ENCODE measurements around the gene PI4K2A.
"Not testable (repeated sequence)": the region's sequence is repeated elsewhere in the genome, so short reads cannot be mapped to it uniquely, and the experiment has no call there.

The PI4K2A gene

GRCh38 chr10:97673736-97674525 lies 33.5 kb downstream of the PI4K2A start:
- peak; percentile 39 for DNase-seq (ENCODE audit: low spot score)

DNA sequence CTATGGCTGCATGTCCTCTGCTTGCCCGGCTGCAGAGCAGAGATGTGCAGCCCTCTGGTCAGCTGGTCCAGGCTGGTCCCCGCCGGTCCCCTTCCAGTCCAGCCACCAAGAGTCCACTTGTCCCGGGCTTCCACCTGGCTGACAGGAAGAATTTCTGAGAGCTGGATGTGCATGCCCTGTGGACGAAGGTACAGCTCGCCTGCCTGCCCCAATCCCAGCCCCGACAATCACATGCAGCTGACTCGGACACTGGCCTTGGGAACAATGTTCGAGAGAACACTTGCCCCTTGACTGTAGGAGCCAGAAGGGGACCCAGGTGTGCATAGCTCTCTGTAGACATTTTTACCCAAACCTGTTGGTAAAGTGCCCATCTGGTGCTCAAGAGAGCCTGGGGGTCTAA lies 34.8 kb downstream of the PI4K2A start:
- no peak for DNase-seq (ENCODE audit: low spot score)

GRCh38 chr10:97676770-97677581 lies 36.5 kb downstream of the PI4K2A start:
- peak; percentile 74 for DNase-seq (ENCODE audit: low spot score)

- DNase-seq (ENCODE audit: low spot score) = no peak
These were observed 39.1 kb downstream of the PI4K2A start for GRCh38 chr10:97679594-97679993.

DNA sequence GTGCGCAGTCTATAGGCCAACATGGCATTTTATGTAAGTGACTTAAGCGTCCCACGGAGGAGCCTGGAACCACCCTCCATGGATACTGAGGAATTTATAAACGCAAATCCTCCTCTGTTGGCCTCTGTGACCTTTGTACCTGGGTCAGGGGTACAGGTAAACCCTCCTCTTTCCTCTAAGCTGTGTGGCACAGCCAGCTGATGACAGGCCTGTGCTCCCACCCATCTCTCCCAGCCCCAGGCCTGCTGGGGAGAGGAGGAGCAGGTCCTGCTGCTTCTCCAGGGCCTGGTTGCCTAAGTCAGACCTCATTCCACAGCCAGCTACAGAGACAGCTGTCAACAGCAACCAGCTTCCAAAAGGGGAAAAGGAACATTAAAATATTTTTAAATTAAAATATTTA lies 41.6 kb downstream of the PI4K2A start:
- DNase-seq (ENCODE audit: low spot score) = no peak

- peak; percentile 39 for DNase-seq (ENCODE audit: low spot score)
These were observed 43.3 kb downstream of the PI4K2A start for GRCh38 chr10:97683556-97684367.

DNA sequence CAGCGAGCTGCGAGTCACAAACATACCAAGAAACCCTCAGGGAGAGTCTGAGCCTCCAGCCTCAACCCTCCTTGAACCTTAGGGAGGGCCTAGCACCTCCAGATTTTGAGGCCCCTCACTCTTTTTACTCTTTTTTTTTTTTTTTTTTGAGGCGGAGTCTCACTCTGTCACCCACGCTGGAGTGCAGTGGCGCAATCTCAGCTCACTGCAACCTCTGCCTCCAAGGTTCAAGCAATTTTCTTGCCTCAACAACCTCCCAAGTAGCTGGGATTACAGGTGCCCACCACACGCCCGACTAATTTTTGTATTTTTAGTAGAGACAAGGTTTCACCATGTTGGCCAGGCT lies 43.9 kb downstream of the PI4K2A start:
- DNase-seq (ENCODE audit: low spot score) = not testable (repeated sequence)

- no peak for DNase-seq (ENCODE audit: low spot score)
These were observed 44.5 kb downstream of the PI4K2A start for GRCh38 chr10:97684866-97685394.

DNA sequence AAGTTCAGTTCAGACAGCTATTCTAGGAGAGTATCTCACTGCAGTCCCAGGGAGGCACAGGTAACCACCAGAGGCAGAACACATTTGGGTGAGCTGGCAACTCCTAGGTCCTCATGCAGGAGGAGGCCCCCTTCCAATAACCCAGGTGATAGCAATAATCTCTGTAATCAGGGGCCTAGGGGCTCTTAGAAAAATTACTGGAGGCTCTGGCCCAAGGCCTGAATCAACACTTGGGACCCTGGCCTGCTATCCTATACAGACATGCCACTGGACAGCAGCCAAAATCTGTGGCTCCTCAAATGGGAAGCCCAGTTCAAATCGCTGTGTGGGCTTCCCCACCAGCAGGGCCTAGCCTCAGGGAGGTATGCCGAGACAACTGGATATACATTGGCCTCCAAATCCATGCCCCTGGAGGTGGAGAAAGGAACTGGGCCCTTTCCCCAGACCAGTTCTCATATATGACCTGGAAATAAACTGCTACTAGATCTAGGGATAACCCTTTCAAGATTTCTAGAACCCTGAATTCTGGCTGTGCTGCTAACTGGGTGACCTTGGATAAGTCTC lies 45.0 kb downstream of the PI4K2A start:
- peak; percentile 32 for DNase-seq (ENCODE audit: low spot score)

- DNase-seq (ENCODE audit: low spot score) = no peak
These were observed 46.0 kb downstream of the PI4K2A start for GRCh38 chr10:97686301-97686961.

- DNase-seq (ENCODE audit: low spot score) = peak; percentile 96
These were observed 46.7 kb downstream of the PI4K2A start, which contains the start of gene AVPI1 for GRCh38 chr10:97686962-97687784. Gene AVPI1, minus strand, starts transcription at chr10:97687241. Its CDS starts 7,336 bp downstream, at chr10:97679905.

DNA sequence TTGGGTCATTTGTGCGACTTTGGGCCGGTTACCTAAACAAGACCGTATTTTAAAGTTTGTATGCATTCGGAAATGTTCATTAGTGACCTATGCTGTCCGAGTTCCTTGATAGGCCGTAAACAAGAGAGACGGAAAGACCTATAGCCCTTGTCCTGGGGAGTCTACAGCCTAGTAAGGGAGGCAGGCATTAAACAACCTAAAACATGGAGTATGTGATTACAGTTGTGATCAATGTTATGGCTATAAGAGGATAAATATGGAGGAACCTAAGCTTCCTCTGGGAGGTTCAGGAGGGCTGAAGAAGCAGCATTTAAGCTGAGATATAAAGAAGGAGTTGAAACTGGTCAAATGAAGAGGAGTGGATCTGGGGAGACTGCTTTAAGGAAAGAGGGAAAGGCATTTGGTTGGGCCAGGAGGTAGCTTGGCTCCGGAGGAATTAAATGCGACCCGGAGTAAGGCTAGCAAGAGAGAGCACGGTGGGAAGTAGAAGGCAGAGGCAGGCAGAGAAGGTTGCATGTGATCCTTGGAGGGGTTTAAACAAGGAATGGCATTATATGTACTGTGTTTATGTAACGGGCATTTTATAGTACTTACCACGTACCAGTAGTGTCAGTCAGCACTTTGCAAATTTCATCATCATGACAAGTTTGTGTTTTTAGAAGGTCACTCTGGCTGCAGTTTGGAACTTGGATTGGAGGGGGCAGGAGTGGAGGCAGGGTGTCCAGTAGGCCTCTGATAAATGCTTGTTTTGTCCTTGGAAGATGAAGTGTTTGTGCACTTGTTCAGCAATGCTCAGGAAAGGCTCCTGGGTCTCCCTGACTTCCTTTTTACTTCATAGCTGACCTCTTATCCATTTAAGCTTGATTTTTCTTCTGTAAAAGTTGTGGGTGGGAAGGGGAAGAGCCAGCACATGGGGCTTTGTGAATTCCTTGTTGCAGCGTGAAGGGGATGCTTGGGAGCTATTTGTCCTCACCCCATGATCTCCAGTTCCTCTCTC lies 47.6 kb downstream of the PI4K2A start:
- DNase-seq (ENCODE audit: low spot score) = peak; percentile 33

GRCh38 chr10:97689559-97690020 lies 49.1 kb downstream of the PI4K2A start:
- DNase-seq (ENCODE audit: low spot score) = peak; percentile 82

GRCh38 chr10:97690133-97690532 lies 49.7 kb downstream of the PI4K2A start:
- no peak for DNase-seq (ENCODE audit: low spot score)

GRCh38 chr10:97698072-97698655 lies 57.7 kb downstream of the PI4K2A start:
- not testable (repeated sequence) for DNase-seq (ENCODE audit: low spot score)

DNA sequence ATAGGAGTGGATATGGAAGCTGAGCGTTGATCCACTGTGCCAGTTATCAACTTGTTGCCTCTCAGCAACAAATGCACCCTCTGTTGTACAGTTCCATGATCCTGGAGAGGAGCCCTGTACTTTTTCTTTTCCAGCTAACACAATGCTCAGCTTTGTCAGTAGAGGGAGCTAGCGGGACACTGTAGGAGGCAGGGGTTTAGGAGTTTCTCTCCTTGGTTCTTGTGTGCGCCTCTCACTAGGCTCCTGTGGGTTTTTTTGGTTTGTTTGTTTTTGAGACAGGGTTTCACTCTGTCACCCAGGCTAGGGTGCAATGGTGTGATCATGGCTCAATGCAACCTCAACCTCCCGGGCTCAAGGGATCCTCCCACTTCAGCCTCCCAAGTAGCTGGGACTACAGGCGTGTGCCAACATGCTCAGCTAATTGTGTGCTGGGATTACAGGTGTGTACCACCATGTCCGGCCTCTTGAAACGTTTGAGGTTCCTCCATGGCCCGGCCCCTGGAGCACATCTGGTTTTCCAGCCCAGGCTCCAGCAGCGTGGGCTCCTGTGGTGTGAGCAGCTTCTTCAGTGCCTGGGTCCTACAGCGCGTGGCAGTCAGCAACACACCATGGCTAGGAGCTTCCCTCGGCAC lies 61.1 kb downstream of the PI4K2A start:
- peak; percentile 88 for DNase-seq (ENCODE audit: low spot score)

- no peak for DNase-seq (ENCODE audit: low spot score)
These were observed 63.1 kb downstream of the PI4K2A start for GRCh38 chr10:97703398-97704067.

Measured in AG20443 (cell line).